Thyroid gland (tissue), 4 donors: ENCODE measurements around the gene YBX3.

Experiments
- CTCF ChIP-seq, 6 experiments: fragments of 200-600 bp in 3 of 6; fragments of 450-650 bp in 3 of 6; sonication (generic) in 3 of 6; IDR thresholded peaks; one replicate each; pipeline ENCODE4 v1.5.1; 2016 to 2019; ENCODE audit warnings: antibody characterized with exemption in 6 of 6, mild to moderate bottlenecking in 2 of 6, inconsistent platforms in 1 of 6, moderate library complexity in 1 of 6
- POLR2A ChIP-seq, 2 donors: fragments of 450-650 bp; IDR thresholded peaks; one replicate each; pipeline ENCODE4 v1.6.1; 2017; ENCODE audit warnings: antibody characterized with exemption in 2 of 2, mild to moderate bottlenecking in 2 of 2, moderate library complexity in 1 of 2

- TF ChIP-seq CTCF (IDR thresholded peaks at IDR 0.05) (no peak), POLR2A (IDR thresholded peaks at IDR 0.05) (no peak)
Observed at GRCh38 chr12:10668526-10668925, 54.6 kb downstream of the YBX3 start.
